Muscle of back (tissue), 11 donors: Measurements from ENCODE around the gene EEF1AKMT3. TPM values are rescaled to one million over a fixed set of nuclear protein-coding genes. Genes with fewer than 3 reads are reported as not detected.

Experiments used
- DNase-seq, 3 donors: peaks; one replicate each; pipeline versions ENCODE4 v3.0.0 to v3.0.0-alpha.2; 2013
- polyA plus RNA-seq, 10 donors: library from polyadenylated mRNA; unstranded; fragments of 120-200 nt; gene quantifications; one replicate each; pipeline ENCODE4 v1.2.1, GENCODE V29; 2013; ENCODE audit not compliant: insufficient read length in 10 of 10

EEF1AKMT3 gene
- polyA plus RNA-seq, 10 donors = 5.6 to 10.0 (median 6.6) TPM

DNA sequence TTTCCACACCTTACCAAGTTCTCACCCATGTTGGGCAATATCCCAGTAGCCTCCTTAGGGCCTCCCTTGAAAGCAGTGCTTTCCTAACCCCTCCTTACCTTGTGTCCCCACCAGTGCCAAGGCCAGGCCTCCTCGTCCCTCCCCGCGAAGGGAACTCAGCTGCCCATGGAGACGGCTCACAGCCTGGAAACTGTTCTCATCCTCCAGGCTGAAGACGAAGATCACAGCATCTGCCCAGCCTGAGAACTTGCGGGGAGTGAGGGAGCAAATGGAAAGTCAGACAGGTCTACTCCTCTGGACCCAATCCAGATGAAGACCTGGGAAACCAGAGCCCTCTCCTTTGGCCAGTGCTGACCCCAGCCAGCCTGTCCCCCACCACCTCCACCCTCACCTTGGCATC is 38.5 kb upstream of the EEF1AKMT3 start:
- no peak for DNase-seq

DNA sequence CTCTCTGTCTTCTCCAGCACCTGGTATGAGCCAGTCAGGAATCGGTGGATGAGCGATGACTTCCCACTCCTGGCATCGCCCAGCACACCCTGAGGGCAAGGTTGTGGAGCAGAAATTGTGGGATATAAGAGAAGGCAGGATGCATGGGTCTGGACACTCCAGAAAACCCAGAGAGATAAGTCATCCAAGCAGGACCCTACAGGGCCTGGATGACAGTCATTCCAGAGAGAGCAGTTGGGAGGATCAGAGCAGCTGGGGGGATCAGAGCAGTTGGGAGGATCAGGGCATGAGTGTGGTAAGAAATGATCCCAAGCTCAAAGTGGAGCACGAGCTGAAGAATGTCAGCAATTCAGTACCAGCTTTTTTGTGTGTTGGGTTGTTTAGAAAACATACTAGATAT is 37.8 kb upstream of the EEF1AKMT3 start:
- DNase-seq = no peak

DNA sequence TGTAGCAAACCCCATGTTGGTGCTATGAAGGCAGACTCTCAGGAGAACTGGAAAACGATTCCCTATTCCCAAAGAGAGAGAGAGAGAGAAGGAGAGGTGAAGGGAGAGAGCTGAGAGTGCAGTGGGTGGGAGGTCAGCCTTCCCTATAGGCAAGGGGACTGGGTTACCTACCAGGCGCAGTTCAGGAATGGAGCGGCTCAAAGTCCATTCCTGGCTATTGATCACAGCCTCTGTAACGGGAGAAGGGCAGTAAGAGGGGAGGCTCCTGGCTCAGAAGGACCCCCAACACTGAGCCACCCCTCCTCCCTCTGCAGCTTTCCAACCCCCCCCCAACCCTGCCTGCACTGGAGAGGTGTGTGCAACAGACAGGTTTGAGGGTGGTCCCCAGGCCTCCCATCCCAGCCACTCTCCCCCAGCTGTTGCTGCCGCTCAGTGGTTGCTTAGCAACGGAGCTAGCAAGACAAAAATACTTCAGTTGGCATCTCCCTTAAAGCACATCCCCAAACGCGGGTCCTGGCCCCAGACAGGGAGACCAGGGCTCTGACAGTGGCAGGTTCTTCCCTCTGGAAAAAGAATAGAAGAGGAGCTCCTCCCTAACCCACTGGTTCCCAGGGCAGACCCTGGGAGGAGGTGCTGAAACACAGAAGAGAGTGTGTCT is 37.1 kb upstream of the EEF1AKMT3 start:
- peak; percentile 72 to 83 (median 74) for DNase-seq

- DNase-seq = peak in 2 of 3 donors; percentile 61 to 86
Observed at GRCh38 chr12:57735952-57736740, 36.3 kb upstream of the EEF1AKMT3 start.

DNA sequence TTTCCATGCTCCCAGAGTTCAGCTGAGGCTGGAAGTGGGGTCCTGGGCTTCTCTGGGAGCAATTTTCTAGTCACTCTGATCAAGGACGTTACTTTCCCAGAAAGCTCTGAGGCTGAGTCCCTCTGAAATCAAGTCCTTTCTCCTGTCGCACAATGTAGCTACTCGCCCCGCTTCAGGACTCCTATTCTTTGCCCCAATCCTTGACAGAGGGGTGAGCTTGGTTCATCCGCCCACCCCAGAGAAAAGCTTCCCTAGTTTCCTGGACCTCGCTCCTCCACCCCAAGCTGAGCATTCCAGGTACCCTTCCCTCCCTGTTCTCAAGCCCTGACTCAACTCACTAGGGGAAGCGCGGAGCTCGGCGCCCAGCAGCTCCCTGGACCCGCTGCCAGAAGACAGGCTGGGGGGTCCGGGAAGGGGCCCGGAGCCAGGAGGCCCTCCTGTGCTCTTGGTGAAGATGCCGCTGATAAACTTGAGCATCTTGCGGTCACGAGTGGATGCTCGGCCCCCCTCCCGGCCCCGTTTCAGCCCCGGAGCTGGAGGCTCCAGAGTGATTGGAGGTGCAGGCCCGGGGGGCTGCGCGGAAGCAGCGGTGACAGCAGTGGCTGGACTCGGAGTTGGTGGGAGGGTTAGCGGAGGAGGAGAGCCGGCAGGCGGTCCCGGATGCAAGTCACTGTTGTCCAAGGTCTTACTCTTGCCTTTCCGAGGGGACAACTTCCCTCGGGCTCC is 35.5 kb upstream of the EEF1AKMT3 start:
- no peak for DNase-seq

DNA sequence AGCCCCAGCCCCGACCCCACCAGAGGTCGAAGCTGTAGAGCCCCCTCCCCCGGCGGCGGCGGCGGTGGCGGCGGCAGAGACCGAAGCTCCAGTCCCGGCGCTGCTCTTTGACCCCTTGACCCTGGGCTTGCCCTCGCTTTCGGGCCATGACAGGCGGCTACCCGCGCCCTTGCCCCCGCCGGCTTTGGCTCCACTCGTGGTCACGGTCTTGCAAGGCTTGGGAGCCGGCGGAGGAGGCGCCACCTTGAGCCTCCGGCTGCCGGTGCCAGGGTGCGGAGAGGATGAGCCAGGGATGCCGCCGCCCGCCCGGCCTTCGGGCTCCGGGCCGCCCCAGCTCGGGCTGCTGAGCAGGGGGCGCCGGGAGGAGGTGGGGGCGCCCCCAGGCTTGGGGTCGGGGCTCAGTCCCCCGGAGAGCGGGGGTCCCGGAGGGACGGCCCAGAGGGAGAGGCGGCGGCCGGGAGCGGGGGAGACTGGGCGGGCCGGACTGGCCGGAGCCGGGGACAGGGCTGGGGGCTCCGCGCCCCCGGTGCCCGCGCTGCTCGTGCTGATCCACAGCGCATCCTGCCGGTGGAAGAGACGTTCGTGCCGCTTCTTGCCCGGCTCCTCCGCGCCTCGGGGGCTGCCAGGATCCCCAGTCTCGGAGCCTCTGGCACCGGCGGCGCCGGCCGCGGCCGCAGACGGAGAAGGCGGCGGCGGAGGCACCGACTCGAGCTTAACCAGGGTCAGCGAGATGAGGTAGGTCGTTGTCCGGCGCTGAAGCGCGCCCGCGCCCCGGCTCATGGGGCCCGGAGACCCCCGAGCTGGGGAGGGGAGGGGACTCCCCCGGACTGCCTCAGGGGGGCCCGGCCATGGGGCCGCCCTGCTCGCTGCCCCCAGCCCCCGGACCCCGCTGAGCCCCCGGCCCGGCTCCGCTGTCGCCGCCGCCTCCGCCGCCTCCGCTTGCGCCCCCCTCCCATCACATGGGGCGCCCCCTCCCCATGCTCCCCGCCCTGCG is 34.6 kb upstream of the EEF1AKMT3 start:
- DNase-seq = peak in 1 of 3 donors; percentile 64

- DNase-seq = peak in 1 of 3 donors; percentile 81
Observed at GRCh38 chr12:57738661-57739237, 33.7 kb upstream of the EEF1AKMT3 start, which contains the start of gene AGAP2. TSS of gene AGAP2 (minus strand) at chr12:57738742. CDS start at chr12:57738246, 496 bp downstream.

DNA sequence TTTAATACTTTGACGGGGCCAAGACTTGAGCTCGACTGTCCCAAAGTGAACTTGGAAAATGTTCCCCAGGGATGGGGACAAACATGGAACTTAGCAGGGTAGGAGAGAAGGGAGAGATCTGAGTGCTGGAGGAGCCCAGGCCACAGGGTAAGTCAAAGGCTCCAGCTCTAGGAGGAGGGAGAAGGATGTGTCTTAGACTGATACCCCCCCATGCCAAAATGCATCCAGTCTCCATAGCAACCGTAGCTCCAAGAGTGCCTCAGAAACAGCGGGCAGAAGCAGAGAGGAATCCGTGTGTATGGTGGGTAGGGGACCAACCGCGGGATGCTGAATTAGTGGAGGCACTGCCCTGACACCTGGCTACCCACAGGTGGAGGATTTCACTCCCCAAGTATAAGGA is 33.0 kb upstream of the EEF1AKMT3 start:
- DNase-seq = no peak

DNA sequence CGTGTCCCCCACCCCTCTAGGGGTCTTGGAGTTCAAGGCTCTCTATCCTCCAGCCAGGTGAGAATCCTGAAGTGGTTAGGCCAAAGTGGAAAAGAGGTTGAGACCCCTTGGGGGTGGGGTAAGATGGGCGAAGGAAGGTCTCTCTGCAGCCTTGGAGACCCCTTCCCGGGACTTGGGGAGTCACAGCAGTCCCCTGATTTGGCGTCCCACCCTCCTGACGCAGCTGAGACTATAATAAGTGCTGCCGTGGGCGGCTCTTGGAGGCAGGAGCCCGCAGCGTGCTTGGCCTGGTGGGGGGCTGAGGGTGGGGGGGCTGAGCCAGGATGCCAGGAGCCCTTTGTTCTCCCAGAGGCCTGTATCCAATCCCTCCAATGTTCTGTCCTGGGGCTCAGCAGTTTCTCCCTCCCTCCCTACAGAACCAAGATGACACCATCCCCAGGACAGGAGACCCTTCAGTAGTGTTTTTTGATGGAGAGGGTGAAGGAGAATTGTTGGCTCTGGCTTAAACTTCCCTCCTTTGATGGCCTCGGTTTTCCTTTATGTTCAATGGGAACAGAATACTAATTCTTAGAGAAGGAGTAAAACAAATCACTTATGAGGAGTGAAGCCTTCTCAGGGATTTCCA is 32.4 kb upstream of the EEF1AKMT3 start:
- DNase-seq = no peak

DNA sequence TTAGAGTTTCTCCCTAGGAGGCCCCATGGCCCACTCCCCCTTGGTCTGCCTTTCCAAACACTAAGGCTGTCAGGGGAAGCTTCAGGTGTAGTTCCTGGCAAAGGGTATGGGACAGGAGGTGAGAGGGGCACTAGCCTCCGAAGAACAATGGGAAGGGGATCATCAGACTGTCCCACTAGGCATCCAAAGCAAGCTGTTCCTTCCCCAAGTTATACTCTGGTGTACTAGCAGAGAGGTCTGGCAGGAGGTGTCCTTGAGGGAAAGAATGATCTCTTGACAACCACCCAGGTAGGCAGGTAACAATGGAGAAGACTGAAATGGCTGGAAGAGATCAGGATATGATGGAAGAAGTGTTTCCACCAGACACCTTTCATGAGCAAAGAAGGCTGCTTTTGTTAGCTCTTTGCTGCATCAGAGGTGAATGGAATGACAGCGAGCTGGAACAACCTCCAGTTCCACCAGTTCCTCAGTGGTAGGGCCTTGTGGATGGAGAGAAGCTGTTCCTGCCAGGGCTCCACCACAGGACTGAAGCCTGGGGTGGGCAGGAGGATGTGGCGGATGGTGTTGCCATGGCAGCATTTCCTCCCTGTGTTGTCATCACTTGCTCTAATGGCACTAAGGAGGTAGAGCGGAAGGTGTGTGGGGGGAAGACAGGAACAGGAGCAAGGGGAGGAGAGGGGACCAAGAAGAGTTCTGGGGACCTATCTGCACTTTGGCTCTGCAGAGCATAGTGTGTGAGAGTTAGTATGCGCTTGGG is 31.6 kb upstream of the EEF1AKMT3 start:
- no peak for DNase-seq

- no peak for DNase-seq
Observed at GRCh38 chr12:57741413-57741789, 31.0 kb upstream of the EEF1AKMT3 start.

DNA sequence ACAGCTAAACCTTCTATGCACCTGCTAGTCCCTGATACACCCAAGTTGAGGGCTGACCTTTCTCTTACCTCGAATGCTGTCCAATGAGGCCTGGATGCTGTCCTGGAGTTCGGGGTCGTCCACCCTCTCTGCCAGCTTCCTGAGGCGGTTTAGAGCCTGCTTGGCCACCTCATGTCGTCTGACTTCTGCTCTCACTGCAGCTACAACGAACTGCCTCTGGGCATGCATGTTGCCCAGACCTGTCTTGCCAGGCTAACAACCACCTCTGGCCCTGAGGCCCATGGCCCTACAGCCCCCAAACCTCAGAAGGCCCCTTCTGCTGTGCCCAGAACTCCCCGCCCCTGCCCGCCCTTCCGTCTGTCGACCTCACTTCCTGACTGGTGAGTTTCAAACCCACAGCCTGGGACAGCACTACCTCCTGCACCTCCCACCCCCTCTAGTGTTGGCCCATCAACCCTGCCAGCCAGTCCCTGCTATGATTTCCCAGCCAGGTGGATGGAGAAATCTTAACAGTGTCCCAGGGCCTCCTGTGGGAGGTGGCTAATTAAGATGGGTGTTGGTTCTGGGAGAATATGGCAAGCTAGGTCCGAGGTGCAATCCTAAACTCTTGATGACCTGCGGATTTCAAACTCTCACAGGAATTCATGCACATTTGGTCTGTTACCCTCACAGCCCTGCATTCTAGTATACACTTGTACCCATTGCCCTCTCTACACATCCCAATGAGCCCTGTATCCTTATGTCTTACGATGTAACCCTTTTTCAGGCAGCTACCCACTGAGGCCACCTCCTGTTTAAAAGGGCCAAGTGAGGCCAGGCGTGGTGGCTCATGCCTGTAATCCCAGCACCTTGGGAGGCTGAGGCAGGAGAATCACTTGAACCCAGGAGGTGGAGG is 30.3 kb upstream of the EEF1AKMT3 start:
- no peak for DNase-seq

DNA sequence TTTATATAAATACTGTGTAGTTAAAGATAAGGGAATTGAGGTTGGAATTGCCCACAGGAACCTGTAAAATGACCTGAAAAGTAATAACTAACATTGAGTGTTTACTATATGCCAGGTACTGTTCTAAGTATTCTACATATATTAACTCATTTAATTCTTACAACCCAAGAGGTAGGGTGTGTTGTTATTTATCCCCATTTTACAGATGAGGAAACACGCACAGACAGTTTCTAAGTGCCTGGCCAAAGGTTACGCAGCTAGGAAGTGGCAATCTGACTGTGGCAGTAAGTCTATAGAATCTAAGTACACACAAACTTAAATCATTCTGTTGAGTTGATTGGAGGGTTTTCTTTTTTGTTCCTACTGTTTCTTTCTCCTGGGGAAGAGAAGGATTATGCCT is 28.6 kb upstream of the EEF1AKMT3 start:
- no peak for DNase-seq

- DNase-seq = no peak
Observed at GRCh38 chr12:57744194-57744776, 28.1 kb upstream of the EEF1AKMT3 start.

- DNase-seq = peak; percentile 98 to 99 (median 99)
Observed at GRCh38 chr12:57744777-57745484, 27.5 kb upstream of the EEF1AKMT3 start, which contains the start of gene TSPAN31. TSS of gene TSPAN31 (plus strand) at chr12:57745039. CDS start at chr12:57745155, 116 bp downstream.

DNA sequence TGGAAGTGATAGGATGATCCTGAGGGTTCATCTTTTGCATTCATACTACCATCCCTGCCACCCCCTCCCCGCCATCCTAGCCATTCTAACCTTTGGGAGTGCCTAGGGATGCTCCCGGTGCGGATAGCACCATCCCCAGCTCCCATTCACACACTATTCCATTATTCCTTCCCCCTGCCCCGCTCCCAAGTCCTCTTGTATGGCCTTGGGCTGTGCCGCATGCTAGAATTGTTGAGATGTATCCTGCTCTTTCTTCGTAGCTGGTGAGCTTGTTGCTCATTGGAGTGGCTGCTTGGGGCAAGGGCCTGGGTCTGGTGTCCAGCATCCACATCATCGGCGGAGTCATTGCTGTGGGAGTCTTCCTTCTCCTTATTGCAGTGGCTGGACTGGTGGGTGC is 26.9 kb upstream of the EEF1AKMT3 start:
- DNase-seq = no peak

GRCh38 chr12:57746025-57746424 is 26.4 kb upstream of the EEF1AKMT3 start:
- no peak for DNase-seq
